OCI-LY1 (cell line): ENCODE data around the gene BZW2.
"Not testable (repeated sequence)": the region's sequence is repeated elsewhere in the genome, so short reads cannot be mapped to it uniquely, and the experiment has no call there.

ENCODE experiments used
- H2AFZ ChIP-seq: fragments of 200-600 bp; sonication (generic), shearing (Covaris generic); 2 replicates; pipeline ENCODE4 v1.6.0; 2014; ENCODE audit warnings: antibody characterized with exemption, mild to moderate bottlenecking, low read length
- H3F3A ChIP-seq: fragments of 200-600 bp; sonication (generic), shearing (Covaris generic); 2 replicates; pipeline ENCODE4 v1.6.0; 2014; ENCODE audit warnings: mild to moderate bottlenecking, antibody characterized with exemption, low read length, moderate library complexity; ENCODE audit not compliant: insufficient read depth
- H3K27ac ChIP-seq: fragments of 200-600 bp; sonication (generic); 2 replicates; pipeline ENCODE4 v1.5.1; 2014; ENCODE audit warnings: low read length, mixed run types, mild to moderate bottlenecking, low read depth; ENCODE audit not compliant: poor library complexity, severe bottlenecking
- H3K27me3 ChIP-seq: fragments of 200-600 bp; sonication (generic); 2 replicates; pipeline ENCODE4 v1.6.0; 2014; ENCODE audit warnings: antibody characterized with exemption, mild to moderate bottlenecking, low read length, moderate library complexity; ENCODE audit not compliant: insufficient read depth
- H3K36me3 ChIP-seq: fragments of 200-600 bp; sonication (generic); 2 replicates; pipeline ENCODE4 v1.6.1; 2014; ENCODE audit warnings: mild to moderate bottlenecking, antibody characterized with exemption, low read length, moderate library complexity, mixed read lengths; ENCODE audit not compliant: insufficient read depth
- H3K4me1 ChIP-seq: fragments of 200-600 bp; sonication (generic); 2 replicates; pipeline ENCODE4 v1.5.1; 2014; ENCODE audit warnings: mild to moderate bottlenecking, low read length, moderate library complexity; ENCODE audit not compliant: insufficient read depth, severe bottlenecking
- H3K4me2 ChIP-seq: fragments of 200-600 bp; sonication (generic), shearing (Covaris generic); 2 replicates; pipeline ENCODE4 v1.6.1; 2014; ENCODE audit warnings: low read length
- H3K4me3 ChIP-seq: fragments of 200-600 bp; sonication (generic); 2 replicates; pipeline ENCODE4 v1.5.1; 2014; ENCODE audit warnings: low read length, low read depth, mild to moderate bottlenecking, mixed read lengths; ENCODE audit not compliant: poor library complexity, severe bottlenecking
- H3K79me2 ChIP-seq: fragments of 200-600 bp; shearing (Covaris generic); 2 replicates; pipeline ENCODE4 v1.6.1; 2016; ENCODE audit warnings: mixed run types, low read length, mixed read lengths; ENCODE audit not compliant: insufficient read depth
- H3K9ac ChIP-seq: fragments of 200-600 bp; sonication (generic), shearing (Covaris generic); 2 replicates; pipeline ENCODE4 v1.6.1; 2014; ENCODE audit warnings: mild to moderate bottlenecking, low read length, mixed read lengths
- H3K9me2 ChIP-seq: fragments of 200-600 bp; sonication (generic), shearing (Covaris generic); 2 replicates; pipeline ENCODE4 v1.6.1; 2014; ENCODE audit warnings: low read depth, mild to moderate bottlenecking, low read length, mixed read lengths
- H3K9me3 ChIP-seq: fragments of 200-600 bp; shearing (Covaris generic); 2 replicates; pipeline ENCODE4 v1.6.1; 2014; ENCODE audit warnings: low read length, mixed read lengths
- H4K20me1 ChIP-seq: fragments of 200-600 bp; sonication (generic), shearing (Covaris generic); 2 replicates; pipeline ENCODE4 v1.6.0; 2016; ENCODE audit warnings: mild to moderate bottlenecking, low read length; ENCODE audit not compliant: insufficient read depth
- CTCF ChIP-seq: fragments of 200-600 bp; sonication (generic), shearing (Covaris generic); IDR thresholded peaks from 2 replicates; pipeline ENCODE4 v1.5.1; 2017; ENCODE audit warnings: mild to moderate bottlenecking, antibody characterized with exemption, low read length, moderate library complexity, mixed read lengths
- EZH2 ChIP-seq: fragments of 200-600 bp; sonication (generic), shearing (Covaris generic); IDR thresholded peaks from 2 replicates; pipeline ENCODE4 v1.8.0; 2017; ENCODE audit warnings: borderline replicate concordance, mixed run types, mild to moderate bottlenecking, antibody characterized with exemption, low read length, moderate library complexity, mixed read lengths

The BZW2 gene

GRCh38 chr7:16675277-16675676 lies 29.3 kb downstream of the BZW2 start:
- peaks cover 90% of the 10 kb centered on the region for H3K36me3 ChIP-seq

DNA sequence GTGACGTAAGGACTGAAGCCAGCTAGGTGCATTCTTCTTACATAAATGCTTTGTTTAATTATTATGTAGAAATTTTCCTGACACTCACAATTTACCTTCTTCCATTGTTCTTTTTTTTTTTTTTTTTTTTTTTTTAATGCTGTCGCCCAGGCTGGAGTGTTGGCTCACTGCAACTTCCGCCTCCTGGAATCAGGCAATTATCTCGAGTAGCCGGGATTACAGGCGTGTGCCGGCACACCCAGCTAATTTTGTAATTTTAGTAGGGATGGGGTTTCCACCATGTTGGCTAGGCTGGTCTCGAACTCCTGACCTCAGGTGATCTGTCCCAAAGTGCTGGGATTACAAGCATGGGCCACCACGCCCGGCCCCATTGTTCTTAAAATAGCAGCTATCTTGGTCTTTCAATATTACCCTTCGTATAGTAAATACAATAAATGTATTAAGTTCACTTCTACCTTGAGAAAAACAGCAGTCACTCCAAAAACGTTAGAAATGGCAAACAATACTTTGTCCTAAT lies 32.1 kb downstream of the BZW2 start:
- H3K4me1 ChIP-seq: no peaks in the 10 kb centered on the region
- no peak overlapping the region for H2AFZ ChIP-seq
- no peak overlapping the region for H3K27ac ChIP-seq
- H3K27me3 ChIP-seq: no peaks in the 10 kb centered on the region
- H4K20me1 ChIP-seq: no peaks in the 10 kb centered on the region
- no peaks in the 10 kb centered on the region for H3K79me2 ChIP-seq
- H3K4me2 ChIP-seq: no peak overlapping the region
- peaks cover 92% of the 10 kb centered on the region for H3K36me3 ChIP-seq
- H3K9me2 ChIP-seq: no peaks in the 10 kb centered on the region
- no peak for TF ChIP-seq CTCF
- H3K9ac ChIP-seq: no peak overlapping the region
- H3F3A ChIP-seq: no peaks in the 10 kb centered on the region
- H3K4me3 ChIP-seq: no peak overlapping the region
- no peaks in the 10 kb centered on the region for H3K9me3 ChIP-seq

More at GRCh38 chr7:16675277-16675676, 29.3 kb downstream of the BZW2 start:
- H3K27me3 ChIP-seq: no peaks in the 10 kb centered on the region
- no peaks in the 10 kb centered on the region; the same call in 1 of the 2 replicates for H3K9me3 ChIP-seq
- H3K4me1 ChIP-seq: no peaks in the 10 kb centered on the region
- no peaks in the 10 kb centered on the region for H3K9me2 ChIP-seq
- H3K4me3 ChIP-seq: no peak overlapping the region
- no peak overlapping the region for H3K4me2 ChIP-seq
- H3K9ac ChIP-seq: no peak overlapping the region
- no peak overlapping the region for H2AFZ ChIP-seq
- no peak for TF ChIP-seq EZH2
- no peak for TF ChIP-seq CTCF
- H3K27ac ChIP-seq: no peak overlapping the region
- no peaks in the 10 kb centered on the region for H3F3A ChIP-seq
- H3K79me2 ChIP-seq: peaks cover 19% of the 10 kb centered on the region
- H4K20me1 ChIP-seq: no peaks in the 10 kb centered on the region

- H3F3A ChIP-seq, H3K9ac ChIP-seq, H3K4me3 ChIP-seq, H3K27ac ChIP-seq, H4K20me1 ChIP-seq, H3K9me2 ChIP-seq, H3K79me2 ChIP-seq, H3K4me2 ChIP-seq, H3K9me3 ChIP-seq, H3K27me3 ChIP-seq, H2AFZ ChIP-seq, H3K4me1 ChIP-seq: not testable (repeated sequence)
- H3K36me3 ChIP-seq: peaks cover 98% of the 10 kb centered on the region
These were observed 32.9 kb downstream of the BZW2 start for GRCh38 chr7:16678645-16679566.
